ENCODE results near the gene LTA4H. TPM values are rescaled to one million over a fixed set of nuclear protein-coding genes. Genes with fewer than 3 reads are reported as not detected.

Gene LTA4H
- total RNA-seq, 5 donors from 2014 or later (not counting 1 experiment from before 2014, with no cell fraction given) = 50.5 to 61.6 (median 58.7) TPM

GRCh38 chr12:95966287-95966870 is 69.0 kb downstream of the LTA4H start:
- H3K36me3 ChIP-seq (ENCODE audit: control insufficient read depth in 2 of 2, extremely low read depth in 1 of 2, insufficient read depth in 1 of 2, low read length in 1 of 2) = no peaks in the 10 kb centered on the region
- no peaks in the 10 kb centered on the region for H3K4me1 Mint-ChIP-seq
- no peaks in the 10 kb centered on the region for H3K27me3 Mint-ChIP-seq
- CTCF ChIA-PET = interaction anchor here in 1 of 2 donors (0.5 kb wide), 1 partner anchor 7 kb away, joined by 4 read pairs; no protein-coding TSS in a partner anchor
- no peaks in the 10 kb centered on the region for H3K4me1 ChIP-seq (ENCODE audit: control insufficient read depth in 1 of 2, extremely low read depth in 1 of 2, insufficient read depth in 2 of 2, low read length in 2 of 2)
- no peaks in the 10 kb centered on the region for H3K27me3 ChIP-seq (replicated peaks in 1 of 2; ENCODE audit: control insufficient read depth in 2 of 2, extremely low read depth in 1 of 2, insufficient read depth in 2 of 2, low read length in 1 of 2)
- DNase-seq = no peak
- ATAC-seq (replicated peaks in 1 of 4) = no peak
- H3K27ac Mint-ChIP-seq = no peak overlapping the region
- 100% methylated on average over 4 of the region's 7 CpGs for WGBS (ENCODE audit: insufficient coverage)
- no peak overlapping the region for H3K27ac ChIP-seq (ENCODE audit: low read length)
- H3K9me3 ChIP-seq = no peaks in the 10 kb centered on the region
- peaks cover 8% of the 10 kb centered on the region for H3K36me3 Mint-ChIP-seq
- POLR2A ChIA-PET = no interaction called here
- no peak overlapping the region for H3K4me3 ChIP-seq (ENCODE audit: control insufficient read depth in 1 of 2, extremely low read depth in 1 of 2, low read length in 1 of 2)
- H3K9me3 Mint-ChIP-seq = no peaks in the 10 kb centered on the region
- no peak overlapping the region for H3K4me3 Mint-ChIP-seq

- CTCF ChIA-PET = no interaction called here
- Histone ChIP-seq H3K27ac (ENCODE audit: low read length) (no peak overlapping the region), H3K4me1 (ENCODE audit: control insufficient read depth in 1 of 2, extremely low read depth in 1 of 2, insufficient read depth in 2 of 2, low read length in 2 of 2) (no peaks in the 10 kb centered on the region), H3K9me3 (no peaks in the 10 kb centered on the region), H3K27me3 (replicated peaks in 1 of 2; ENCODE audit: control insufficient read depth in 2 of 2, extremely low read depth in 1 of 2, insufficient read depth in 2 of 2, low read length in 1 of 2) (no peaks in the 10 kb centered on the region), H3K4me3 (ENCODE audit: control insufficient read depth in 1 of 2, extremely low read depth in 1 of 2, low read length in 1 of 2) (no peak overlapping the region), H3K36me3 (ENCODE audit: control insufficient read depth in 2 of 2, extremely low read depth in 1 of 2, insufficient read depth in 1 of 2, low read length in 1 of 2) (no peaks in the 10 kb centered on the region)
- H3K9me3 Mint-ChIP-seq = no peaks in the 10 kb centered on the region
- POLR2A ChIA-PET = no interaction called here
- H3K4me1 Mint-ChIP-seq = no peaks in the 10 kb centered on the region
- no peak for DNase-seq
- ATAC-seq (replicated peaks in 1 of 4) = no peak
- WGBS (ENCODE audit: insufficient coverage) = no CpG with 5 or more reads among the region's 2 CpGs
- H3K36me3 Mint-ChIP-seq = peaks cover 8% of the 10 kb centered on the region
- no peaks in the 10 kb centered on the region for H3K27me3 Mint-ChIP-seq
- no peak overlapping the region for H3K27ac Mint-ChIP-seq
- no peak overlapping the region for H3K4me3 Mint-ChIP-seq
These were observed 72.3 kb downstream of the LTA4H start for GRCh38 chr12:95963096-95963495.

GRCh38 chr12:95962222-95962621 is 73.2 kb downstream of the LTA4H start:
- H3K4me1 Mint-ChIP-seq = no peaks in the 10 kb centered on the region
- H3K27ac Mint-ChIP-seq = no peak overlapping the region
- no peaks in the 10 kb centered on the region for H3K27me3 Mint-ChIP-seq
- DNase-seq = no peak
- H3K27me3 ChIP-seq (replicated peaks in 1 of 2; ENCODE audit: control insufficient read depth in 2 of 2, extremely low read depth in 1 of 2, insufficient read depth in 2 of 2, low read length in 1 of 2) = no peaks in the 10 kb centered on the region
- peaks cover 8% of the 10 kb centered on the region for H3K36me3 Mint-ChIP-seq
- ATAC-seq (replicated peaks in 1 of 4) = no peak
- H3K4me3 ChIP-seq (ENCODE audit: control insufficient read depth in 1 of 2, extremely low read depth in 1 of 2, low read length in 1 of 2) = no peak overlapping the region
- no peak overlapping the region for H3K27ac ChIP-seq (ENCODE audit: low read length)
- H3K36me3 ChIP-seq (ENCODE audit: control insufficient read depth in 2 of 2, extremely low read depth in 1 of 2, insufficient read depth in 1 of 2, low read length in 1 of 2) = no peaks in the 10 kb centered on the region
- 48% methylated on average over 3 of the region's 7 CpGs for WGBS (ENCODE audit: insufficient coverage)
- H3K4me3 Mint-ChIP-seq = no peak overlapping the region
- POLR2A ChIA-PET = no interaction called here
- H3K9me3 Mint-ChIP-seq = no peaks in the 10 kb centered on the region
- CTCF ChIA-PET = interaction anchor here in 1 of 2 donors (0.9 kb wide), 1 partner anchor 21 kb away, joined by 3 read pairs; no protein-coding TSS in a partner anchor
- no peaks in the 10 kb centered on the region for H3K4me1 ChIP-seq (ENCODE audit: control insufficient read depth in 1 of 2, extremely low read depth in 1 of 2, insufficient read depth in 2 of 2, low read length in 2 of 2)
- H3K9me3 ChIP-seq = no peaks in the 10 kb centered on the region

- no peak overlapping the region for H3K4me3 Mint-ChIP-seq
- no peak for ATAC-seq (replicated peaks in 1 of 4)
- no peaks in the 10 kb centered on the region for H3K9me3 ChIP-seq
- ChIA-PET POLR2A (no interaction called here), CTCF (interaction anchor here in 1 of 2 donors (0.6 kb wide), 1 partner anchor 50 kb away, joined by 4 read pairs; no protein-coding TSS in a partner anchor)
- H3K4me1 Mint-ChIP-seq = no peaks in the 10 kb centered on the region
- H3K27me3 ChIP-seq (replicated peaks in 1 of 2; ENCODE audit: control insufficient read depth in 2 of 2, extremely low read depth in 1 of 2, insufficient read depth in 2 of 2, low read length in 1 of 2) = no peaks in the 10 kb centered on the region
- H3K27me3 Mint-ChIP-seq = no peaks in the 10 kb centered on the region
- H3K36me3 ChIP-seq (ENCODE audit: control insufficient read depth in 2 of 2, extremely low read depth in 1 of 2, insufficient read depth in 1 of 2, low read length in 1 of 2) = no peaks in the 10 kb centered on the region
- no peaks in the 10 kb centered on the region for H3K4me1 ChIP-seq (ENCODE audit: control insufficient read depth in 1 of 2, extremely low read depth in 1 of 2, insufficient read depth in 2 of 2, low read length in 2 of 2)
- no peak for DNase-seq
- no peaks in the 10 kb centered on the region for H3K36me3 Mint-ChIP-seq
- no peaks in the 10 kb centered on the region for H3K9me3 Mint-ChIP-seq
- H3K4me3 ChIP-seq (ENCODE audit: control insufficient read depth in 1 of 2, extremely low read depth in 1 of 2, low read length in 1 of 2) = no peak overlapping the region
- H3K27ac Mint-ChIP-seq = no peak overlapping the region
- WGBS (ENCODE audit: insufficient coverage) = 60% methylated on average over 2 of the region's 5 CpGs
- no peak overlapping the region for H3K27ac ChIP-seq (ENCODE audit: low read length)
These were observed 75.1 kb downstream of the LTA4H start for GRCh38 chr12:95960241-95960640.

GRCh38 chr12:95959107-95959506 is 76.3 kb downstream of the LTA4H start:
- Mint-ChIP-seq H3K27me3 (no peaks in the 10 kb centered on the region), H3K27ac (no peak overlapping the region), H3K9me3 (no peaks in the 10 kb centered on the region), H3K4me3 (no peak overlapping the region), H3K36me3 (no peaks in the 10 kb centered on the region), H3K4me1 (no peaks in the 10 kb centered on the region)
- DNase-seq (no peak), ATAC-seq (replicated peaks in 1 of 4) (no peak)
- Histone ChIP-seq H3K27ac (ENCODE audit: low read length) (no peak overlapping the region), H3K9me3 (no peaks in the 10 kb centered on the region), H3K36me3 (ENCODE audit: control insufficient read depth in 2 of 2, extremely low read depth in 1 of 2, insufficient read depth in 1 of 2, low read length in 1 of 2) (no peaks in the 10 kb centered on the region), H3K4me3 (ENCODE audit: control insufficient read depth in 1 of 2, extremely low read depth in 1 of 2, low read length in 1 of 2) (no peak overlapping the region), H3K4me1 (ENCODE audit: control insufficient read depth in 1 of 2, extremely low read depth in 1 of 2, insufficient read depth in 2 of 2, low read length in 2 of 2) (no peaks in the 10 kb centered on the region), H3K27me3 (replicated peaks in 1 of 2; ENCODE audit: control insufficient read depth in 2 of 2, extremely low read depth in 1 of 2, insufficient read depth in 2 of 2, low read length in 1 of 2) (no peaks in the 10 kb centered on the region)
- ChIA-PET CTCF (interaction anchor here (0.6 to 1.7 kb wide), 5 partner anchors 23 to 108 kb away, joined by 3 to 10 read pairs (median 4); no protein-coding TSS in a partner anchor), POLR2A (no interaction called here)
- no CpG with 5 or more reads among the region's 1 CpG for WGBS (ENCODE audit: insufficient coverage)

- DNase-seq = no peak
- Mint-ChIP-seq H3K27ac (no peak overlapping the region), H3K36me3 (no peaks in the 10 kb centered on the region), H3K4me3 (no peak overlapping the region), H3K9me3 (no peaks in the 10 kb centered on the region), H3K4me1 (no peaks in the 10 kb centered on the region), H3K27me3 (peaks cover 0 to 2% of the 10 kb centered on the region in 2 donors)
- Histone ChIP-seq H3K4me3 (ENCODE audit: control insufficient read depth in 1 of 2, extremely low read depth in 1 of 2, low read length in 1 of 2) (no peak overlapping the region), H3K27me3 (replicated peaks in 1 of 2; ENCODE audit: control insufficient read depth in 2 of 2, extremely low read depth in 1 of 2, insufficient read depth in 2 of 2, low read length in 1 of 2) (no peaks in the 10 kb centered on the region), H3K36me3 (ENCODE audit: control insufficient read depth in 2 of 2, extremely low read depth in 1 of 2, insufficient read depth in 1 of 2, low read length in 1 of 2) (no peaks in the 10 kb centered on the region), H3K27ac (ENCODE audit: low read length) (no peak overlapping the region), H3K9me3 (no peaks in the 10 kb centered on the region), H3K4me1 (ENCODE audit: control insufficient read depth in 1 of 2, extremely low read depth in 1 of 2, insufficient read depth in 2 of 2, low read length in 2 of 2) (no peaks in the 10 kb centered on the region)
- CTCF ChIA-PET = no interaction called here
- ATAC-seq (replicated peaks in 1 of 4) = no peak
- POLR2A ChIA-PET = no interaction called here
- 92% methylated on average over 25 of the region's 27 CpGs for WGBS (ENCODE audit: insufficient coverage)
These were observed 78.7 kb downstream of the LTA4H start for GRCh38 chr12:95956557-95957145.

Measured in T-cell (primary cell).